CD4-positive, CD25-positive, alpha-beta regulatory T cell (primary cell): ENCODE measurements around the gene SLC9A6. TPM values are rescaled to one million over a fixed set of nuclear protein-coding genes. Genes with fewer than 3 reads are reported as not detected.

Source experiments
- ATAC-seq, 2 donors: fragments of 150-1000 bp; cut with Tn5 transposase; one replicate each; pipeline ENCODE4 v1.10.0; 2021; ENCODE audit warnings: low read depth in 2 of 2, moderate number of reproducible peaks in 2 of 2, moderate library complexity in 1 of 2
- DNase-seq, 3 donors: peaks; one replicate each; pipeline versions ENCODE4 v3.0.0 to v3.0.0-alpha.2; 2012 to 2022; ENCODE audit warnings: mixed read lengths in 1 of 3
- H3K27ac ChIP-seq: one replicate; pipeline ENCODE4 v1.7.0; 2013; ENCODE audit warnings: mild to moderate bottlenecking, low read length; ENCODE audit not compliant: insufficient read depth, poor library complexity, severe bottlenecking
- H3K27me3 ChIP-seq: one replicate; pipeline ENCODE4 v1.7.0; 2013; ENCODE audit warnings: low read length; ENCODE audit not compliant: control insufficient read depth, insufficient read depth
- H3K36me3 ChIP-seq: one replicate; pipeline ENCODE4 v1.7.0; 2013; ENCODE audit warnings: mild to moderate bottlenecking, low read length, moderate library complexity; ENCODE audit not compliant: control insufficient read depth, insufficient read depth
- H3K4me1 ChIP-seq: 2 replicates; pipeline ENCODE4 v1.7.0; 2013; ENCODE audit warnings: mild to moderate bottlenecking, low read length; ENCODE audit not compliant: insufficient read depth, control insufficient read depth, poor library complexity, severe bottlenecking
- H3K4me3 ChIP-seq: one replicate; pipeline ENCODE4 v1.7.0; 2013; ENCODE audit warnings: low read depth, mild to moderate bottlenecking, low read length, moderate library complexity
- H3K9me3 ChIP-seq, 2 experiments: 1 replicate in 1 of 2; 2 replicates in 1 of 2; pipeline ENCODE4 v1.7.0; 2013; ENCODE audit warnings: low read length in 2 of 2, mild to moderate bottlenecking in 1 of 2, moderate library complexity in 1 of 2; ENCODE audit not compliant: control insufficient read depth in 2 of 2
- H3K27ac Mint-ChIP-seq, 3 donors: one replicate each; pipeline ENCODE4 v1.8.0; 2020 to 2022; ENCODE audit warnings: mild to moderate bottlenecking in 3 of 3, mixed read lengths in 3 of 3, moderate library complexity in 2 of 3
- H3K27me3 Mint-ChIP-seq: one replicate; pipeline ENCODE4 v1.8.0; 2022; ENCODE audit warnings: mild to moderate bottlenecking, mixed read lengths
- H3K36me3 Mint-ChIP-seq: one replicate; pipeline ENCODE4 v1.8.0; 2020; ENCODE audit warnings: mixed read lengths
- H3K4me1 Mint-ChIP-seq, 4 donors: one replicate each; pipeline ENCODE4 v1.8.0; 2020 to 2022; ENCODE audit warnings: mixed read lengths in 4 of 4, mild to moderate bottlenecking in 1 of 4
- H3K4me3 Mint-ChIP-seq, 4 donors: one replicate each; pipeline ENCODE4 v1.8.0; 2020 to 2022; ENCODE audit warnings: mild to moderate bottlenecking in 4 of 4, mixed read lengths in 4 of 4, moderate library complexity in 3 of 4
- H3K9me3 Mint-ChIP-seq, 7 donors: one replicate each; pipeline ENCODE4 v1.8.0; 2020 to 2022; ENCODE audit warnings: mixed read lengths in 7 of 7, mild to moderate bottlenecking in 3 of 7, moderate library complexity in 2 of 7
- polyA plus RNA-seq, 4 donors: library from polyadenylated mRNA; unstranded; fragments of 300-500 nt; fragmentation: Illumina TruSeq; gene quantifications; one replicate each; pipeline ENCODE4 v1.2.3, GENCODE V29; 2021
- total RNA-seq: library from RNA; stranded (reverse); gene quantifications from one replicate; pipeline ENCODE4 v1.2.3, GENCODE V29; 2022

Gene SLC9A6
- total RNA-seq: 17.8 TPM
- polyA plus RNA-seq: 10 to 100 TPM; 17.2 to 20.0 (median 18.9) TPM

DNA sequence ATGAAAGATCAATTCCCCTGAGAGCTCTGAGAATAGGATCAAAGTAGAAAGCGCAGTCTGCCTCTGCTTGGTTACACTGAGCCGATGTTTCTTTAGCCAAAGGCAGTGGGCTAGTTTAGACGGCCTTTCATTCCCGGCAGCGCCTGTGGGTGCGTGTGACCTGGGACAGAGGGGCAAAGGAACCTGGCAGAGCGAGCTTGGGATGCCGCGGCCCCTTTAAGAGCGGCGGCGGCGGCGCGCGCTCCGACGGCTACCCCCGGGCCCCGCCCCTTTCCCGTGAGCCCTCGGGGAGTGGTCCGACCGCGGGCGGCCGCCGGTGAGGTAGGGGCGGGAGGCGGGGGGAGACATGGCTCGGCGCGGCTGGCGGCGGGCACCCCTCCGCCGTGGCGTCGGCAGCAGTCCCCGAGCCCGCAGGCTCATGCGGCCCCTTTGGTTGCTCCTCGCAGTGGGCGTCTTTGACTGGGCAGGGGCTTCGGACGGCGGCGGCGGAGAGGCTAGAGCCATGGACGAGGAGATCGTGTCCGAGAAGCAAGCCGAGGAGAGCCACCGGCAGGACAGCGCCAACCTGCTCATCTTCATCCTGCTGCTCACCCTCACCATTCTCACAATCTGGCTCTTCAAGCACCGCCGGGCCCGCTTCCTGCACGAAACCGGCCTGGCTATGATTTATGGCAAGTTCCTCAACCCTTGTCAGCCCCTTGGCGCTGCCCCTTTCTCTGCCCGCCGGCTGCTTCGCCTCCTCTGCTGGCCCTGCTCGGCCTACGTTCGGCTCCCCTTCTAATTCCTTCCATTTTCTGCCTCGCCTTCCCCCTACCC, at the start of gene SLC9A6:
SLC9A6 (plus strand) TSS at position 279 of the 816 bp plus-strand sequence; CDS start at position 503, 224 bp downstream.
- Histone ChIP-seq H3K27ac (peak within 1 kb of the TSS; percentile 74), H3K27me3 (no peaks in the 10 kb centered on the region), H3K9me3 (no peaks in the 10 kb centered on the region), H3K4me3 (peak within 1 kb of the TSS; percentile 87), H3K4me1 (peaks cover 30% of the 10 kb centered on the region), H3K36me3 (no peaks in the 10 kb centered on the region)
- Mint-ChIP-seq H3K27me3 (no peaks in the 10 kb centered on the region), H3K9me3 (peaks cover 0 to 2% (median 0%) of the 10 kb centered on the region in 7 donors), H3K27ac (peak within 1 kb of the TSS; percentile 74 to 99 (median 88)), H3K4me1 (peaks cover 17 to 63% (median 48%) of the 10 kb centered on the region in 4 donors), H3K36me3 (peaks cover 3% of the 10 kb centered on the region), H3K4me3 (peak within 1 kb of the TSS; percentile 80 to 96 (median 90))
- DNase-seq: peak; percentile 64 to 77 (median 71)
- ATAC-seq: peak; percentile 87 to 90

DNA sequence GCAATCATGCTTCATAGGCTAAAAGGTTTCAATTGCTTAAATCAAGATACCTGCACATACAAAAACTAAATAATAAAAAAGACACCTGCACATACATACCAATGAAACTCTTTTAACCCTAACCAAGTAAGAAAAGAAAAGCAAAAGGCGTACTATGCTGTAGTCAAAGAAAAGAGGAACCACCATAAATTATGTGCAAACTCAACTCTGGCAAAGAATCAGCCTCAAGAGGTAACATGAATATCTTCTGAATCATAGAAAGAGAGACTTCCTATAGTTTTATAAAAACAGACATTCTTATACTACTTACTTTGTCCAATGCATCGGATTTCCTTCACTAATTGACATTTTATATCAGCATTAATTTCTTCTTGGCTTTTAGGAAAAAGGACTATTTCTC, 40.7 kb upstream of the SLC9A6 start:
- Mint-ChIP-seq H3K4me1 (no peaks in the 10 kb centered on the region), H3K27me3 (no peaks in the 10 kb centered on the region), H3K27ac (no peak overlapping the region), H3K4me3 (no peak overlapping the region), H3K9me3 (peaks cover 0 to 3% (median 0%) of the 10 kb centered on the region in 7 donors), H3K36me3 (peaks cover 3% of the 10 kb centered on the region)
- ATAC-seq (no peak), DNase-seq (no peak)
- no peaks in the 10 kb centered on the region for H3K4me1 ChIP-seq
- H3K36me3 ChIP-seq: no peaks in the 10 kb centered on the region
- no peaks in the 10 kb centered on the region for H3K9me3 ChIP-seq
- H3K4me3 ChIP-seq: no peak overlapping the region
- no peaks in the 10 kb centered on the region for H3K27me3 ChIP-seq
- no peak overlapping the region for H3K27ac ChIP-seq

DNA sequence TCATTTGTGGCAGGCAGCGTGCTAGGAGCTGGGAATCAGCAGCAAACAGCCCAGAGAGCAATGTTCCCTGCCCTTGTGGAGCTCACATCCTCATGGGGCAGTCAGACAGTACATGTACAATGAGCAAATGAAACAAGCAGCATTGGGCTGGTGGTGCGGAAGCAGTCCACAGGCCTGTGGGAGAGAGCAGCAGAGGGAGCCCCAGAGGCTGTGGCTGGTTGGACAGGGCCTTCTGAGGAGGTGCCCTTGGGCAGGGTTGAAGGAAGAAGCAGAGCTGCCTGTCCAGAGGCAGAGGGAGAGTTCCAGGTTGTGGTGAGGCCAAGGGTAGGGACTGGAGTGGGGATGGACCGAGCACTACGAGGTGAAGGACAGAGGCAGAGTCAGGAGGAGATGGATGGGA, 33.9 kb upstream of the SLC9A6 start:
- H3K27me3 Mint-ChIP-seq: no peaks in the 10 kb centered on the region
- H3K36me3 ChIP-seq: no peaks in the 10 kb centered on the region
- H3K27ac ChIP-seq: no peak overlapping the region
- peaks cover 0 to 3% (median 0%) of the 10 kb centered on the region in 4 donors for H3K4me1 Mint-ChIP-seq
- H3K36me3 Mint-ChIP-seq: peaks cover 4% of the 10 kb centered on the region
- H3K4me3 Mint-ChIP-seq: no peak overlapping the region
- no peak overlapping the region for H3K4me3 ChIP-seq
- ATAC-seq (no peak), DNase-seq (no peak)
- no peaks in the 10 kb centered on the region for H3K27me3 ChIP-seq
- peak overlapping the region in 1 of 3 donors; percentile 38 for H3K27ac Mint-ChIP-seq
- no peaks in the 10 kb centered on the region for H3K4me1 ChIP-seq
- no peaks in the 10 kb centered on the region for H3K9me3 ChIP-seq
- peaks cover 0 to 3% (median 0%) of the 10 kb centered on the region in 7 donors for H3K9me3 Mint-ChIP-seq

DNA sequence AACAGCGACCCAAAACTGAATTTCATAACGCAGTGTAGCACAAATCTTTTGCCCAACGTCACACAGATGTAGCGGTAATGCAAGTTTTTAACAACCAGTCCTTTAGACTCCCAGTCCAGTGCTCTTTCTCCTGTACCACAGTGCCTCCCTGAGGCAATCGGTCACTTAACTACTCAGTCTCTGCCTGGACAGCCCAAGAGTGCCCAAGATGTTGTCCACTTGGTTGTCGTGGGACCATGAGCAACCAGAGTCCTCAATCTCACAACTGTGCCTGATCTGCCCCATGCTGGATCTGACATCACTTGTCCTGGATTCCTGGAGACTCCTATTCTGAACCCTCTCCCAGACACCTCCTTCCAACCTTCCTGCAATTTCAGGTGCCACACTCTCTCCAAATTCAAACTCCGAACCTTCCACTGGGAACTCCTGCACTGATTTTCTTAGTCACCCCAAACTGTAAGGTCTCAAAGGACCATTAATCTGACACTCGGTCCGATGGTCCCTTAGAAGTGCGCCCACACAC, 12.1 kb upstream of the SLC9A6 start:
- Mint-ChIP-seq H3K9me3 (peaks cover 0 to 3% (median 0%) of the 10 kb centered on the region in 7 donors), H3K36me3 (no peaks in the 10 kb centered on the region), H3K27ac (peak overlapping the region; percentile 88 to 98 (median 98)), H3K4me1 (peaks cover 7 to 40% (median 21%) of the 10 kb centered on the region in 4 donors), H3K27me3 (no peaks in the 10 kb centered on the region), H3K4me3 (peak overlapping the region; percentile 97 to 99 (median 98))
- Histone ChIP-seq H3K4me1 (peaks cover 34% of the 10 kb centered on the region), H3K9me3 (no peaks in the 10 kb centered on the region), H3K36me3 (no peaks in the 10 kb centered on the region), H3K27me3 (no peaks in the 10 kb centered on the region), H3K4me3 (peak overlapping the region; percentile 95), H3K27ac (peak overlapping the region; percentile 92)
- peak in 1 of 3 donors; percentile 23 for DNase-seq
- no peak for ATAC-seq

DNA sequence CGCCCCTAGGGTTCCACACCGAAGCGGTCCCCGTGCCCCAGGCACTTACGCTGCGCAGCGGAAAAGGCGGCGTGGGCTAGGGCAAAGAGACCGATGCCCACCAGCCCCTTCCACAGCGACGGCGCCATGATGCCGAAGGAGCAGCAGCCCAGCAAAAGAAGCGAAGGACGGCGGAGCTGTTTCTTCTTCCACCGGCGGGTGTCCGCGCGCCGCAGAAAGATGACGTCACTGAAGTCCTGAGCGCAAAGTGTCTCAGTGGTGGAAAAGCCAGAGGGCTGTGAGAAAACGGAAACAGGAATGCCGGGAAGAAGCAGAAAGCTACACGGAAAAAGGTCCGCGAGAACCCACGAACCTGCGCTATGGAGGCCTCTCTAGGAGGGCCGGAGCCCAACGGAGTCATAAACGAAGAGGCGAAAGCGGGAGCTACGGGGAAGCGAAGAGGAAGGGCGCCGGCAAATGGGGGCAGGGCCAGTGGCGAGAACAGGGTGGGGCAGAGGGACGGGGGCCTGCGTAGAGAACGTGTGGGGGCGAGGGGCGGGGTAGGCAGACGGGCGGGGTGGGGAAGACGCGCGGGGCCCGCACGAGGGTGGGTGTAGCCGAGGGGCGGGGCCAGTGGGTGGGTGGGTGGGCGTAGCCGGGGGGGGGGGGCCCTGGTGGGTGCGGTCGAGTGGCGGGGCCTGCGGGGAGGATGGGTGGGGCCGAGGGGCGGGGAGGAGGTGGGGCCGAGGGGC, 11.5 kb upstream of the SLC9A6 start, which contains the start of gene MMGT1:
MMGT1 (minus strand) TSS at position 441 of the 731 bp plus-strand sequence; CDS start at position 128, 313 bp downstream.
- Histone ChIP-seq H3K27me3 (no peaks in the 10 kb centered on the region), H3K4me1 (peaks cover 35% of the 10 kb centered on the region), H3K27ac (peak within 1 kb of the TSS; percentile 92), H3K36me3 (no peaks in the 10 kb centered on the region), H3K9me3 (no peaks in the 10 kb centered on the region), H3K4me3 (peak within 1 kb of the TSS; percentile 95)
- DNase-seq (peak; percentile 78 to 89 (median 82)), ATAC-seq (peak; percentile 84)
- H3K4me3 Mint-ChIP-seq: peak within 1 kb of the TSS; percentile 97 to 99 (median 98)
- H3K4me1 Mint-ChIP-seq: peaks cover 7 to 43% (median 21%) of the 10 kb centered on the region in 4 donors
- peaks cover 0 to 3% (median 0%) of the 10 kb centered on the region in 7 donors for H3K9me3 Mint-ChIP-seq
- peak within 1 kb of the TSS; percentile 88 to 98 (median 98) for H3K27ac Mint-ChIP-seq
- no peaks in the 10 kb centered on the region for H3K36me3 Mint-ChIP-seq
- no peaks in the 10 kb centered on the region for H3K27me3 Mint-ChIP-seq

DNA sequence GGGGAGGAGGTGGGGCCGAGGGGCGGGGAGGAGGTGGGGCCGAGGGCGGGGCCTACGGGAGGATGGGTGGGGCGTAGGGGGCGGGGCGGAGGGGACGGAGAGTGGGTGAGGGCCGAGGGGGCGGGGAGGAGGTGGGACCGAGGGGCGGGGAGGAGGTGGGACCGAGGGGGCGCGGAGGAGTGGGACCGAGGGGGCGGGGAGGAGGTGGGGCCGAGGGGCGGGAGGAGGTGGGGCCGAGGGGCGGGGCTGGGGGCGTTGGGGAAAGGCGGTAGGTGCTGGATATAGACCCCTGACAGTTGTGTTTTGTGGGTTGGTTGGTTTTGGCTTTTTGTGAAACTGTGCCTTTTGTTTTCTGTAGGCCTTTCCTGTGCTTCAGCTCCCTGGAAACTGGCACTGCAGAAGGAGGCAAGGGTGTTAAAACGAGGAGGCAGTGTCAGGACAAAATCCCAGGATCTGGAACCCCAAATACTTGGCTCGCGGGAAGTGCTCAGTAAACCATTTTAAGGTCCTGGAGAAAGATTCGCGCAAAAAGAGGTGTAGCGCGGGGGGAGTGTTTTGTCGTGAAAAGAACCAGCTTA, 10.9 kb upstream of the SLC9A6 start:
- no peaks in the 10 kb centered on the region for H3K27me3 Mint-ChIP-seq
- peaks cover 7 to 45% (median 21%) of the 10 kb centered on the region in 4 donors for H3K4me1 Mint-ChIP-seq
- no peaks in the 10 kb centered on the region for H3K36me3 Mint-ChIP-seq
- ATAC-seq (peak; percentile 23 to 28), DNase-seq (peak; percentile 51 to 71 (median 67))
- Histone ChIP-seq H3K4me1 (peaks cover 35% of the 10 kb centered on the region), H3K27ac (no peak overlapping the region), H3K27me3 (no peaks in the 10 kb centered on the region), H3K4me3 (peak overlapping the region; percentile 77), H3K9me3 (no peaks in the 10 kb centered on the region), H3K36me3 (no peaks in the 10 kb centered on the region)
- H3K9me3 Mint-ChIP-seq: peaks cover 0 to 3% (median 0%) of the 10 kb centered on the region in 7 donors
- peak overlapping the region; percentile 79 to 94 (median 86) for H3K4me3 Mint-ChIP-seq
- H3K27ac Mint-ChIP-seq: peak overlapping the region in 2 of 3 donors; percentile 12 to 50

DNA sequence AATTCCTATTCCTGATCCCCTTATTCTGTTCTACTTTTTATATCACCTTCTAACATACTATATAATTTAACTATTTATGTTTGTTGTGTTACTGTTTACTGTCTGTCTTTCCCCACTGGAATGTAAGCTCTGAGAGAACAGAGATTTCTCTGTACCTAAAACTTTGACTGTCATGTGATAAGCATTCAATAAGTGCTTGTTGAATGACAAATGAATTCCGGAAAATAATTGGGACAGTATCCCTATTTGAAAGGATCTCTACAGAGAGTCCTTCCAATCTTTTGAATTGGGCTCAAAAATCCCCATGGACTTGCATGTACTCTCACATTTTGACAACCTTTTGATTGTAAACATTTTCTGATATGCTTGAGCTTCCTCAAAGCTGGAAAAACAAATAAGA, 9.8 kb upstream of the SLC9A6 start:
- no peak overlapping the region for H3K27ac ChIP-seq
- H3K4me3 ChIP-seq: no peak overlapping the region
- H3K9me3 ChIP-seq: no peaks in the 10 kb centered on the region
- peak overlapping the region in 2 of 4 donors; percentile 32 to 36 for H3K4me3 Mint-ChIP-seq
- H3K4me1 ChIP-seq: peaks cover 35% of the 10 kb centered on the region
- no peaks in the 10 kb centered on the region for H3K27me3 ChIP-seq
- DNase-seq (no peak), ATAC-seq (no peak)
- H3K9me3 Mint-ChIP-seq: peaks cover 0 to 3% (median 0%) of the 10 kb centered on the region in 7 donors
- H3K27me3 Mint-ChIP-seq: no peaks in the 10 kb centered on the region
- peaks cover 7 to 44% (median 21%) of the 10 kb centered on the region in 4 donors for H3K4me1 Mint-ChIP-seq
- no peaks in the 10 kb centered on the region for H3K36me3 ChIP-seq
- H3K27ac Mint-ChIP-seq: no peak overlapping the region
- H3K36me3 Mint-ChIP-seq: no peaks in the 10 kb centered on the region
